ES-I3 (cell line): ENCODE results near the gene CA10.

Experiments used
- H3K36me3 ChIP-seq: 2 replicates; pipeline ENCODE4 v1.6.1; 2013; ENCODE audit warnings: mild to moderate bottlenecking, low read length, control low read depth, moderate library complexity; ENCODE audit not compliant: insufficient read depth
- H3K4me1 ChIP-seq: 2 replicates; pipeline ENCODE4 v1.6.1; 2013; ENCODE audit warnings: mild to moderate bottlenecking, control low read depth, low read length; ENCODE audit not compliant: insufficient read depth
- H3K9ac ChIP-seq: 2 replicates; pipeline ENCODE4 v1.6.1; 2013; ENCODE audit warnings: low read depth, mild to moderate bottlenecking, low read length, moderate library complexity
- H3K9me3 ChIP-seq: 2 replicates; pipeline ENCODE4 v1.6.1; 2013; ENCODE audit warnings: mild to moderate bottlenecking, low read length, moderate library complexity; ENCODE audit not compliant: control insufficient read depth, insufficient read depth

Gene CA10

GRCh38 chr17:51807460-51807859 is 351.1 kb downstream of the CA10 start:
- H3K9ac ChIP-seq: no peak overlapping the region
- H3K4me1 ChIP-seq: no peaks in the 10 kb centered on the region
- H3K9me3 ChIP-seq: no peaks in the 10 kb centered on the region
- no peaks in the 10 kb centered on the region for H3K36me3 ChIP-seq

DNA sequence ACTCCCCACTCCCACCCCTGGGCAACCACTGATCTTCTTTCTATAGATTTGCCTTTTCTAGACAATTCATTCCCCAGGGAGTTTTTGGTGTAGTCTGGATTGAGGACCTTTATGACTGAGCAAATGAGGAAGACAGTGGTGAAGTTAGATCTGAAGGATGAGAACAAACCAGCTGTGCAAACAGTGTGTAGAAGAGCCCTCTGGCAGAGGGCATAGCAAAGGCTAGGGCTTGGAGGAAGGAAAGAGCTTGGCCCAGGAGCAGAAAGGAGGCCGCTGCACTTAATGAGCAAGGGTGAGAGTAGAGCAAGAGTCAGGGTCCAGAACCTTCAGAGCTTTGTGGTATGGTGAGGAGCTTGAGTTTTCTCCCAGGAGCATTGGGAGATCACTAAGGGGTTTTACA is 352.7 kb downstream of the CA10 start:
- H3K36me3 ChIP-seq: no peaks in the 10 kb centered on the region
- H3K4me1 ChIP-seq: no peaks in the 10 kb centered on the region
- H3K9me3 ChIP-seq: no peaks in the 10 kb centered on the region
- no peak overlapping the region for H3K9ac ChIP-seq

DNA sequence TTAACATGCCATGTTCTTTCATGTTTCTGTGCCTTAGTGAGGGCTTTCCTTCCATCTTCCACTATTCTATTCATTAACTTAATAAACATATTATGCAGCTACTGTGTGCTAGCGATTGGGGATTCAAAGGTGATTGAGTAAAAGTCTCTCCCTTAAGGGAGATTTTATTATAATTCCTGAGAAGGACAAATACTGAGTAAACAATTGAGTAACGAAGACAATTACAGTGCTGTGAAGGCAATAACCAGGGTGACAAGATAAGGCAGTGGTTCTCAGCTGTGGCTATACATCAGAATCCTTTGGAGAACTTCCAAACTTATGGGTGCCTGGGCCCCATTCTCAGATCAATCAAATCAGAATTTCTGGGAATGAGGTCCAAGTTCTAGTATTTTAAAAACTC is 353.3 kb downstream of the CA10 start:
- Histone ChIP-seq H3K4me1 (no peaks in the 10 kb centered on the region), H3K9ac (no peak overlapping the region), H3K9me3 (no peaks in the 10 kb centered on the region), H3K36me3 (no peaks in the 10 kb centered on the region)

DNA sequence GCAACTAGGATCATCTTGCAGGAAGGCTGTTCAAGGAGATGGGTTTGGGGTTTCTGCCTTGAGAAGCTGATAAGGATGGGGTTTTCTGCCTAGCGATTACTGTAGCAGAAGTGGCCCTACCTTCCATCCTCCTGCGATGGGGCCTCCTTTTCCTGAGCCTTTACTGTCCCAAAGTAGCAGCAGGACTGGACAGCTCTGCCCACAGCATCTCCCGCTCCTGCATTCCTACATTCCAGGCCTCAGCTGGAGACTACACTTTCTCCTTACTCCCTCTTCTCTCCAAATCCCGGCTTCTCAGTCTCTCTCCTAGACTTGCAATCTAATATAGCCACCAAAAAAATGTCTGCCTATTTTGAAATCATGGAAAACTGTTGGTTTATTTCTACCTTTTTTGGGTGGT is 355.4 kb downstream of the CA10 start:
- Histone ChIP-seq H3K4me1 (no peaks in the 10 kb centered on the region), H3K36me3 (no peaks in the 10 kb centered on the region), H3K9me3 (no peaks in the 10 kb centered on the region), H3K9ac (no peak overlapping the region)

GRCh38 chr17:51802544-51802943 is 356.0 kb downstream of the CA10 start:
- Histone ChIP-seq H3K9me3 (no peaks in the 10 kb centered on the region), H3K36me3 (no peaks in the 10 kb centered on the region), H3K4me1 (no peaks in the 10 kb centered on the region), H3K9ac (no peak overlapping the region)

- H3K9ac ChIP-seq: no peak overlapping the region
- no peaks in the 10 kb centered on the region for H3K4me1 ChIP-seq
- H3K9me3 ChIP-seq: no peaks in the 10 kb centered on the region
- H3K36me3 ChIP-seq: no peaks in the 10 kb centered on the region
These were observed 356.9 kb downstream of the CA10 start for GRCh38 chr17:51801626-51802025.

DNA sequence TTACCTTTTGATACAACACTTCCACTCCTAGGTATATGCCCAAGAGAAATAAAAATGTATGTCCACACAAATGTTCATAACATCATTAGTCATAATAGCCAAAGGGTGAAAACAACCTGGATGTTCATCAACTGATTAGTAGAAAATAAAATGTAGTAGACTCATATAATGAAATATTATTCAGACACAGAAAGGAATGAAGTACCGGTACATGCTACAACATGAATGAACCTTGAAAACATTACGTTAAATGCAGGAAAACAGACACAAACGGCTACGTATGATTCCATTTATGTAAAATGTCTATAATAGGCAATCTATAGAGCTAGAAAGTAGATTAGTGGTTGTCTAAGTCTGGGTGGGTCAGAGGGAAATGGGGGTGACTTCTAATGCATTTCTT is 358.5 kb downstream of the CA10 start:
- Histone ChIP-seq H3K9me3 (no peaks in the 10 kb centered on the region), H3K36me3 (no peaks in the 10 kb centered on the region), H3K9ac (no peak overlapping the region), H3K4me1 (no peaks in the 10 kb centered on the region)

DNA sequence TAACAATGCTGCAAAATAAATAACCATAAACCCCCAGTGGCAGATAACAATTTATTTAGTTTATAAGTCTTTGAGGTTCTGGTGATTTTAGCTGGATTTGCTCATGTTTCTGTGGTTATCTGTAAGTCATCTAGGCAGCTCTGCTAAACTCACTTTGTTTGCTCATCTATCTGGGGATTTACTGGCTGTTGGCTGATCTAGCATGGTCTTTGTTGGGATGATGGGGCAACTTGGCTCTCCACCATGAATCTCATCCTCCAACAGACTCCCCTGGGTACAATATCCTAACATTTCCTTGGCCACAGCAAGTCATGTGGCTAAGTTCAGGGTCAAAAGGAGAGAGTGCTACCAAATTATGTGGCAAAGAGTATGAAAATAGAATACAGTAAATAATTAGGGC is 359.3 kb downstream of the CA10 start:
- Histone ChIP-seq H3K4me1 (no peaks in the 10 kb centered on the region), H3K9ac (no peak overlapping the region), H3K9me3 (no peaks in the 10 kb centered on the region), H3K36me3 (no peaks in the 10 kb centered on the region)

- Histone ChIP-seq H3K36me3 (no peaks in the 10 kb centered on the region), H3K4me1 (no peaks in the 10 kb centered on the region), H3K9ac (no peak overlapping the region), H3K9me3 (no peaks in the 10 kb centered on the region)
These were observed 361.4 kb downstream of the CA10 start for GRCh38 chr17:51797150-51797549.

DNA sequence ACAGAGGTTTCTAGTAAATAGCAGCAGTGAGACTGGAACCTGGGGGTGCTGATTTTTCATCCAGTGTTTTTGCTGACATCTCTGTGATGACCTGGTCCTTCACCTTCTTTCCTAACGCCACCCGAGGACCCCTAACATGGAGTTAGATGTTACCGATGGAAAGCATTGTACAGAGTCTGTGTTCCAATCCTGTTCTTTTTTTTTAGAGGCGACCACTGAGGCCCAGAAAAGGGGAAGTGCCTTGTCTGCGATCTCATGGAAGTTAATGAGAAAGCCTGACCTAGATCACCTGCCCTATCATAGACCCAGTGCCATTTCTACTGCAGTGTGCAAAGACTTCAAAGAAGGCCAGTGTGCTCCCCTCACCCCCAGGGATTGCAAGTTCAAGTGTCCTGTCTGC is 362.5 kb downstream of the CA10 start:
- Histone ChIP-seq H3K4me1 (no peaks in the 10 kb centered on the region), H3K9me3 (no peaks in the 10 kb centered on the region), H3K36me3 (no peaks in the 10 kb centered on the region), H3K9ac (no peak overlapping the region)

DNA sequence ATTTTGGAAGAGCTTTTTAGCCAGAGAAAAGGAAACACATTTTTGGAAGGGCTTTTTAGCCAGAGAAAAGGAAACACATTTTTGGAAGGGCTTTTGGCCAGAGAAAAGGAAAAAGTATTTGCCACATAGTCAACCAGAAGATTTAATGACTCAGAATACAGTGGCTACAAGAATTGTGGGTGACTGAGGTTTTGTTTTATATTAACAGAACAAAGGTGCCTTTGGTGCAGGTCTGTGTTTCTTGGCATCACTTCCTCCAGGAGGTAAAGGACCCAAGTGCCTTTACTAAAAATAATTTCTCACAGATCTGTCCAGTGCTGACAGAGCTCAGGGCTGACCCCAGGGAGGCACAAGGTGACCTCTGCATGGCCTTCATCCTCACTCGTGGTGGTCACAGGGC is 363.1 kb downstream of the CA10 start:
- Histone ChIP-seq H3K9ac (no peak overlapping the region), H3K36me3 (no peaks in the 10 kb centered on the region), H3K4me1 (no peaks in the 10 kb centered on the region), H3K9me3 (no peaks in the 10 kb centered on the region)

DNA sequence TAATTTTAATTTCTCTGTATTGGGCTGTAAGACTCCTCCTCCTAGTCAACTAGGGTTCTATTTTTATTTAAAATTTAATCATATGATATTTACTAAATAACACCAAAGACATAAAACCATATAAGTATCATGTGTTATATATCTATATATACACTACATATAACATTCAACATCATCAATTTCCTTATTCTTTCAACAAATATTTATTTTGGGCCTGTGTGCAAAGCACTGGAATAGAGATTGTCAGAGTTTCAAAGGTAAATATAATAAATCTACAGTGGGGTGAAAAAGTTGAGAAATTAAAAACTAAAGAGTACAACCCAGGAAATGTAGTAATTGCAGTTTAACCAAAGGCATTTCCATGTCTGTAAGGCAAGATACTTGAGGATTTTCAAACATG is 364.0 kb downstream of the CA10 start:
- H3K9me3 ChIP-seq: no peaks in the 10 kb centered on the region
- H3K9ac ChIP-seq: no peak overlapping the region
- H3K36me3 ChIP-seq: no peaks in the 10 kb centered on the region
- H3K4me1 ChIP-seq: no peaks in the 10 kb centered on the region

GRCh38 chr17:51793686-51794085 is 364.8 kb downstream of the CA10 start:
- Histone ChIP-seq H3K9ac (no peak overlapping the region), H3K9me3 (no peaks in the 10 kb centered on the region), H3K36me3 (no peaks in the 10 kb centered on the region), H3K4me1 (no peaks in the 10 kb centered on the region)

DNA sequence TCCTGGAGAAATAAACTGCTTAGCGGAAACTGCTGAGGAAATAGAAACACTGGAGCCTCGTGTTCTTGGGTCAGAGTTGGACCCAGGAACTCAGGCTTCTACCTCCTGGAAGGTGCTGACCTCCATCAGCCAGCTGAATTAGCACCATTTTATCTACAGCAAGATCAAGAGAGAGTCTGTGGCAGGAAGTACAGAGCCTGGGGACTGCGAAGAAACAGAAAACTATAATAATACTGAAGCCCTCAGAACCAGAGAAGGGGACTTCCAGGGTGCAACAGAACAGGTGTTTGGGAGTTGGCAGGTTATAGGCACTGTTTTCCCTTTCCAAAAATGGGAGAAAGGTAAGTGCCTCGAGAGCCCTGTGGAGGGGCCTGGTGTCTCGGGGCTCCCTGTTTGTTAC is 379.7 kb downstream of the CA10 start:
- H3K9me3 ChIP-seq: no peaks in the 10 kb centered on the region
- H3K4me1 ChIP-seq: no peaks in the 10 kb centered on the region
- no peaks in the 10 kb centered on the region for H3K36me3 ChIP-seq
- no peak overlapping the region for H3K9ac ChIP-seq

GRCh38 chr17:51770027-51770759 is 388.3 kb downstream of the CA10 start:
- H3K4me1 ChIP-seq: no peaks in the 10 kb centered on the region
- no peak overlapping the region for H3K9ac ChIP-seq
- no peaks in the 10 kb centered on the region for H3K36me3 ChIP-seq
- H3K9me3 ChIP-seq: no peaks in the 10 kb centered on the region

GRCh38 chr17:51769231-51769630 is 389.3 kb downstream of the CA10 start:
- H3K9ac ChIP-seq: no peak overlapping the region
- H3K36me3 ChIP-seq: no peaks in the 10 kb centered on the region
- no peaks in the 10 kb centered on the region for H3K9me3 ChIP-seq
- H3K4me1 ChIP-seq: no peaks in the 10 kb centered on the region
